Nephron progenitor cell (in vitro differentiated cells): ENCODE results near the gene GPR153.

Experiments used
- DNase-seq: peaks from one replicate; pipeline ENCODE4 v3.0.0; 2021
- H3K27ac Mint-ChIP-seq: 2 replicates; pipeline ENCODE4 v1.8.0; 2021; ENCODE audit warnings: mild to moderate bottlenecking, moderate library complexity, mixed read lengths
- H3K27me3 Mint-ChIP-seq: 2 replicates; pipeline ENCODE4 v1.8.0; 2021; ENCODE audit warnings: mild to moderate bottlenecking, low read depth, mixed read lengths; ENCODE audit not compliant: poor library complexity
- H3K36me3 Mint-ChIP-seq: 2 replicates; pipeline ENCODE4 v1.8.0; 2021; ENCODE audit warnings: low read depth, mixed read lengths
- H3K4me1 Mint-ChIP-seq: 2 replicates; pipeline ENCODE4 v1.8.0; 2021; ENCODE audit warnings: mixed read lengths
- H3K4me3 Mint-ChIP-seq: 2 replicates; pipeline ENCODE4 v1.8.0; 2021; ENCODE audit warnings: mild to moderate bottlenecking, moderate library complexity, mixed read lengths
- H3K9me3 Mint-ChIP-seq: 2 replicates; pipeline ENCODE4 v1.8.0; 2021; ENCODE audit warnings: mild to moderate bottlenecking, moderate library complexity, mixed read lengths
- TF ChIP-seq, protein P1 (sequence below): fragments of 200-600 bp; sonication (generic); IDR thresholded peaks from 2 replicates; pipeline ENCODE4 v1.5.0; 2021; ENCODE audit warnings: antibody characterized with exemption

Gene GPR153

DNA sequence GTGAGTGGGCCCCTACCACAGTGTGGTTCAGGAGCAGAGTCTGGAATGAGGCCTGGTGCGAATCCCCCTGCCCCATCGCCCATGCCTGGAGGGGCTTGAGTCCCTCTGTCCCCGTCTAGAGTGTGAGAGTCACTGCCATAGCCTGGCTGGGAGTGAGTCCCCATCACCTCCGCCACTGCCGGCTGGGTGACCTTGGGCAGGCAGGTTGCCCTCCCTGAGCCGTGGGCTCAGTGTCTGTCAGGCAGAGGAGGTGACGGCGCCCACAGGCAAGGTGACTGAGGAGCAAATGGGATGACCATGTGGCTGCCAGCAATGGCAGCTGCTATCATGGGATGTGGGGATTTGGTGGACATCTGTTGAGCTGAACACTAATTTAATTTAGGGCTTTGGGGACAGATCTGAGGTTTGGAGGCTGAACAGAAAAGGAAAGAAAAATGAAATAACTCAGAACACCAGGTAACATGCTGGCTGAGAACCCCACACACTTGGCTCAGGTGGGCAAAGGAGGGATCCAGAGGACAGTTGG is 38.1 kb upstream of the GPR153 start:
- DNase-seq = no peak

DNA sequence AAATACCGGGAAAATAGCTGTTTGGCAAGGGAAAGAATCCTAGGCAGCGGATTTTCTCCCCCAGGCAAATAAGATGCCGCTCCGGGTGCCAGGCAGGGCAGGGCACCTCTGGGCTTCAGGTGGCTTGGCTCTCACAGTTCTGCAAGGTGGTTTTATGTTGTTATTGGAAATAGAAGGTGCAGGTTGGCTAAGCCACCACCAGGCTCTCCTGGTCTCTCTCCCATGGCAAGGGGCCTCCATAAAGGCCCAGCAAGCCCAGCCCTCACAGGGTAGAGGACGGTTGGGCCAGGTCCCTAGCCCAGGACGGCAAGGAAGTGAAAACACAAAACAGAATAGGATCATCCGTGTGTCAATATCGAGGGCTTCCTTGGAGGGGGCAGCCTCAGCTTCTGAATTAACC is 37.6 kb upstream of the GPR153 start:
- H3K4me3 Mint-ChIP-seq = no peak overlapping the region
- TF ChIP-seq, protein P1, sequence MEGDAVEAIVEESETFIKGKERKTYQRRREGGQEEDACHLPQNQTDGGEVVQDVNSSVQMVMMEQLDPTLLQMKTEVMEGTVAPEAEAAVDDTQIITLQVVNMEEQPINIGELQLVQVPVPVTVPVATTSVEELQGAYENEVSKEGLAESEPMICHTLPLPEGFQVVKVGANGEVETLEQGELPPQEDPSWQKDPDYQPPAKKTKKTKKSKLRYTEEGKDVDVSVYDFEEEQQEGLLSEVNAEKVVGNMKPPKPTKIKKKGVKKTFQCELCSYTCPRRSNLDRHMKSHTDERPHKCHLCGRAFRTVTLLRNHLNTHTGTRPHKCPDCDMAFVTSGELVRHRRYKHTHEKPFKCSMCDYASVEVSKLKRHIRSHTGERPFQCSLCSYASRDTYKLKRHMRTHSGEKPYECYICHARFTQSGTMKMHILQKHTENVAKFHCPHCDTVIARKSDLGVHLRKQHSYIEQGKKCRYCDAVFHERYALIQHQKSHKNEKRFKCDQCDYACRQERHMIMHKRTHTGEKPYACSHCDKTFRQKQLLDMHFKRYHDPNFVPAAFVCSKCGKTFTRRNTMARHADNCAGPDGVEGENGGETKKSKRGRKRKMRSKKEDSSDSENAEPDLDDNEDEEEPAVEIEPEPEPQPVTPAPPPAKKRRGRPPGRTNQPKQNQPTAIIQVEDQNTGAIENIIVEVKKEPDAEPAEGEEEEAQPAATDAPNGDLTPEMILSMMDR = no peak
- no peaks in the 10 kb centered on the region for H3K27me3 Mint-ChIP-seq
- no peak overlapping the region for H3K27ac Mint-ChIP-seq
- H3K36me3 Mint-ChIP-seq = peaks cover 18% of the 10 kb centered on the region
- H3K4me1 Mint-ChIP-seq = peaks cover 9% of the 10 kb centered on the region
- DNase-seq = no peak
- H3K9me3 Mint-ChIP-seq = peaks cover under 1% of the 10 kb centered on the region

More for the DNA sequence above, 38.1 kb upstream of the GPR153 start:
- Mint-ChIP-seq H3K27me3 (no peaks in the 10 kb centered on the region), H3K9me3 (peaks cover 5% of the 10 kb centered on the region), H3K4me1 (peaks cover 9% of the 10 kb centered on the region), H3K27ac (peak overlapping the region; percentile 5), H3K36me3 (peaks cover 18% of the 10 kb centered on the region), H3K4me3 (no peak overlapping the region)
- TF ChIP-seq, protein P1 = no peak

DNA sequence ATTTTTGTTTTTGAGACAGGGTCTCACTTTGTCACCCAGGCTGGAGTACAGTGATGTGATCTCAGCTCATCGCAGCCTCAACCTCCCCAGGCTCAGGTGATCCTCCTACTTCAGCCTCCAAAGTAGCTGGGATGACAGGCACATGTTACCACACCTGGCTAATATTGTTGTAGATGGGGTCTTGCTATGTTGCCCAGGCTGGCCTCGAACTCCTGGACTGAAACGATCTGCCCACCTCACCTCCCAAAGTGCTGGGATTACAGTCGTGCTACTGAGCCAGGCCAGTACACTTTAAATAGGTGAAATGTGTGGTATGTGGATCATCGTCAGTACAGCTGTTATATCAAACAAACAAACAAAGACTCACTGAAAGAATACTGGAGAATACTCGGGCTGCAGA is 35.0 kb upstream of the GPR153 start:
- no peak overlapping the region for H3K27ac Mint-ChIP-seq
- H3K4me1 Mint-ChIP-seq = peaks cover 25% of the 10 kb centered on the region
- no peak for DNase-seq
- TF ChIP-seq, protein P1 = no peak
- no peak overlapping the region for H3K4me3 Mint-ChIP-seq
- peaks cover 14% of the 10 kb centered on the region for H3K36me3 Mint-ChIP-seq
- no peaks in the 10 kb centered on the region for H3K27me3 Mint-ChIP-seq
- no peaks in the 10 kb centered on the region for H3K9me3 Mint-ChIP-seq

DNA sequence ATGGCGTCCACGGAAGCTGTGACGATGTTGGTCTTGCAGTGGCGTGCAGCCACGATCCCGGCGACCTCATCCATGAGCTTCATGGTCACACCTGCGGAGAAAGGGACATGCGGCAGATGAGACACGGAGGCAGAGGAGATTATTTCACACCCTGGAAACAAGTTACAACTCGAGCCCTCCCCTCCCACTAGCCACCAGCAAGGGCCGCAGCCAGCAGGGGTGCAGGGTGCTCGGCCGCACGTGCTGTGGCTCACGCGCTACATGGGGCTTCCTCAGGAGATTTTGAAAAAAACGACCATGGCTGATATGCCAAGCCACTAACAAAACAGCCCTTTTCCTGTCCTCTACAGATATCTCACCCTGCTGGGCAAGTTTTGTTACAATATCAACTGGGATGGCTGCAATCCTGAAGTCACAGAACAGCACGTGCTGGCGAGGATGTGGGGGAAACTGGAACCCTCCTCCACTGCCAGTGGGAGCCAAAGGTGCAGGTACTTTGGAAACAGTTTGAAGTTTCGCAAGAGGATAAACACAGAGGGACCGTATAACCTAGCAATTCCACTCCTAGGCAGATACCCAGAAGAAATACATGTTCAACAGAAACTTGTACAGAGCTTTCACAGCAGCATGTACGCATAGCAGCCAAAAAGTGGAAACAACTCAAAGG is 34.1 kb upstream of the GPR153 start:
- Mint-ChIP-seq H3K4me1 (peaks cover 26% of the 10 kb centered on the region), H3K9me3 (no peaks in the 10 kb centered on the region), H3K27me3 (no peaks in the 10 kb centered on the region), H3K27ac (no peak overlapping the region), H3K4me3 (no peak overlapping the region), H3K36me3 (peaks cover 12% of the 10 kb centered on the region)
- DNase-seq = no peak
- TF ChIP-seq, protein P1 = no peak

DNA sequence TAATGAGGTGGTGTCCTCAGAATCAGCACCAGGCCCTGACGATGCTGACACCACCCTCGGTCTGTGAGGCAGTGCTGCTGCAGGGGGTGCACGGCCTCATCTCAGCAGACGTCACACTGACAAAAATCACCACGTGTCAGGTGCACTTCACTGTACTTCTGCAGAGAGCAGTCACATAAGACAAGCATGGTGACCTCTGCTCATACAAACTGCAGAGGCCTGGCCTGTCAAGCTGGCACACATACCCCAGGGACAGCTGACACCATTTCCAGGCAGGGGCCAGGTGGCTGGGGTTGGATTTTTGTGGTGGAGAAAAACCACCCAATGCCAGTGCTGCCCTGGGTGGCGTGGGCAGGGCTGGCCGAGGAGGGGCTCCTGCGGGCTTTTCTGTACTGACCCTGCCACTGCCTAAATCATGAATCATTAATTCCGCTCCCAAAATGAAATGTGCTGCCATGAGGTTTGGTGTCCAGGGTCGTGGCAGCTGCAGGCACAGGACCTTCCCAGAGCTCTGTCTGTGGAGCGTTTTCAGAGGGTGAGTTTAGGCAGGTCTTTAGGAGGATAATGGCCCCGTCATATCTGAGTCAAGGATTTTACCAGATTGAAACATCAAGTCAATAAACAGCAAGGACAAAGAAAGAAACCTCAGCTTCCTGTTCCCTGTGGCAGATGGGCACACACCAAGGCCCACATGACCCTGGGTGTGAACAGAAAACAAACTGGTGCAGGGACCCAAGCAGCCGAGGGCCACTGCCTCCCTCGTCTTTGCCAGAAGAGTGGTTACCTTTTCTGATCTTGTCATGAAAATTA is 33.4 kb upstream of the GPR153 start:
- Mint-ChIP-seq H3K4me1 (peaks cover 26% of the 10 kb centered on the region), H3K4me3 (no peak overlapping the region), H3K9me3 (no peaks in the 10 kb centered on the region), H3K27ac (no peak overlapping the region), H3K36me3 (peaks cover 12% of the 10 kb centered on the region), H3K27me3 (no peaks in the 10 kb centered on the region)
- TF ChIP-seq, protein P1 = no peak
- DNase-seq = no peak
